ENCODE data around the gene PTPRD. TPM values are rescaled to one million over a fixed set of nuclear protein-coding genes. Genes with fewer than 3 reads are reported as not detected.

PTPRD gene
- total RNA-seq, 4 donors from 2014 or later, result 0.72 to 8.0 (median 3.0) TPM

GRCh38 chr9:8621416-8621815 lies 1991.4 kb downstream of the PTPRD start:
- TF ChIP-seq POLR2A (IDR thresholded peaks at IDR 0.05) (no peak), CTCF (IDR thresholded peaks at IDR 0.05) (no peak)
- DNase-seq (ENCODE audit: low spot score in 2 of 2), result no peak
- no peak overlapping the region for H3K4me3 ChIP-seq (ENCODE audit: low read depth, poor library complexity, severe bottlenecking)
- 57 to 60% methylated on average over 2 of the region's 2 CpGs for WGBS, 2 donors
- intact Hi-C loops (cut with DNase I; ENCODE audit: low total_unique reads), result no loop called here

GRCh38 chr9:8616414-8616813 lies 1996.4 kb downstream of the PTPRD start:
- TF ChIP-seq POLR2A (IDR thresholded peaks at IDR 0.05), result no peak
- no peak for TF ChIP-seq CTCF (IDR thresholded peaks at IDR 0.05)
- intact Hi-C loops (cut with DNase I; ENCODE audit: low total_unique reads), result no loop called here
- WGBS, 2 donors, result 78 to 85% methylated on average over 2 of the region's 2 CpGs
- DNase-seq (ENCODE audit: low spot score in 2 of 2), result no peak
- H3K4me3 ChIP-seq (ENCODE audit: low read depth, poor library complexity, severe bottlenecking), result no peak overlapping the region

- 86 to 90% methylated on average over 3 of the region's 3 CpGs for WGBS, 2 donors
- intact Hi-C loops (cut with DNase I; ENCODE audit: low total_unique reads), result no loop called here
- TF ChIP-seq CTCF (IDR thresholded peaks at IDR 0.05) (no peak), POLR2A (IDR thresholded peaks at IDR 0.05) (no peak)
- no peak for DNase-seq (ENCODE audit: low spot score in 2 of 2)
- no peak overlapping the region for H3K4me3 ChIP-seq (ENCODE audit: low read depth, poor library complexity, severe bottlenecking)
These were observed 1997.8 kb downstream of the PTPRD start for GRCh38 chr9:8614926-8615440.

- intact Hi-C loops (cut with DNase I; ENCODE audit: low total_unique reads), result no loop called here
- TF ChIP-seq CTCF (IDR thresholded peaks at IDR 0.05) (no peak), POLR2A (IDR thresholded peaks at IDR 0.05) (no peak)
- DNase-seq (ENCODE audit: low spot score in 2 of 2), result no peak
- 35 to 45% methylated on average over 1 of the region's 1 CpG for WGBS, 2 donors
- no peak overlapping the region for H3K4me3 ChIP-seq (ENCODE audit: low read depth, poor library complexity, severe bottlenecking)
These were observed 1999.4 kb downstream of the PTPRD start for GRCh38 chr9:8613346-8613825.

GRCh38 chr9:8611153-8611552 lies 2001.6 kb downstream of the PTPRD start:
- TF ChIP-seq CTCF (IDR thresholded peaks at IDR 0.05) (no peak), POLR2A (IDR thresholded peaks at IDR 0.05) (no peak)
- WGBS, 2 donors, result 89 to 92% methylated on average over 3 of the region's 3 CpGs
- H3K4me3 ChIP-seq (ENCODE audit: low read depth, poor library complexity, severe bottlenecking), result no peak overlapping the region
- no peak for DNase-seq (ENCODE audit: low spot score in 2 of 2)
- intact Hi-C loops (cut with DNase I; ENCODE audit: low total_unique reads), result no loop called here

- DNase-seq (ENCODE audit: low spot score in 2 of 2), result no peak
- H3K4me3 ChIP-seq (ENCODE audit: low read depth, poor library complexity, severe bottlenecking), result no peak overlapping the region
- TF ChIP-seq POLR2A (IDR thresholded peaks at IDR 0.05) (no peak), CTCF (IDR thresholded peaks at IDR 0.05) (no peak)
- intact Hi-C loops (cut with DNase I; ENCODE audit: low total_unique reads), result no loop called here
- 71 to 80% methylated on average over 3 of the region's 3 CpGs for WGBS, 2 donors
These were observed 2002.5 kb downstream of the PTPRD start for GRCh38 chr9:8610256-8610655.
